GDM1 (cell line): ENCODE measurements around the gene PLXNA4.

Experiments
- DNase-seq: peaks from one replicate; lab custom pipeline; 2025; lab: John Stamatoyannopoulos, UW

PLXNA4 gene

GRCh38 chr7:132435016-132435990 lies 141.0 kb downstream of the PLXNA4 start:
- DNase-seq = no peak

- DNase-seq = no peak
Observed at GRCh38 chr7:132434041-132434440, 142.2 kb downstream of the PLXNA4 start.

- peak; percentile 74 for DNase-seq
Observed at GRCh38 chr7:132433301-132433700, 143.0 kb downstream of the PLXNA4 start.

- DNase-seq = peak; percentile 91
Observed at GRCh38 chr7:132430861-132431822, 145.1 kb downstream of the PLXNA4 start.

GRCh38 chr7:132430041-132430855 lies 146.0 kb downstream of the PLXNA4 start:
- DNase-seq = no peak

- DNase-seq = no peak
Observed at GRCh38 chr7:132429181-132429580, 147.1 kb downstream of the PLXNA4 start.

- DNase-seq = no peak
Observed at GRCh38 chr7:132428247-132428919, 147.9 kb downstream of the PLXNA4 start.

- DNase-seq = no peak
Observed at GRCh38 chr7:132425942-132426341, 150.3 kb downstream of the PLXNA4 start.

- no peak for DNase-seq
Observed at GRCh38 chr7:132424821-132425724, 151.2 kb downstream of the PLXNA4 start.

- DNase-seq = no peak
Observed at GRCh38 chr7:132424277-132424676, 152.0 kb downstream of the PLXNA4 start.

GRCh38 chr7:132423594-132424200 lies 152.6 kb downstream of the PLXNA4 start:
- DNase-seq = no peak

- no peak for DNase-seq
Observed at GRCh38 chr7:132422502-132423111, 153.7 kb downstream of the PLXNA4 start.

GRCh38 chr7:132420527-132420926 lies 155.7 kb downstream of the PLXNA4 start:
- no peak for DNase-seq

GRCh38 chr7:132419542-132419941 lies 156.7 kb downstream of the PLXNA4 start:
- no peak for DNase-seq

- no peak for DNase-seq
Observed at GRCh38 chr7:132418840-132419239, 157.4 kb downstream of the PLXNA4 start.

GRCh38 chr7:132417103-132417906 lies 159.0 kb downstream of the PLXNA4 start:
- DNase-seq = no peak

- DNase-seq = no peak
Observed at GRCh38 chr7:132416395-132416794, 159.9 kb downstream of the PLXNA4 start.

- DNase-seq = no peak
Observed at GRCh38 chr7:132415259-132415658, 161.0 kb downstream of the PLXNA4 start.
